WTC11 (cell line): ENCODE data around the gene S1PR1. TPM values are rescaled to one million over a fixed set of nuclear protein-coding genes. Genes with fewer than 3 reads are reported as not detected.

Experiments
- ATAC-seq: fragments of 200-7000 bp; cut with Tn5 transposase; 2 replicates; pipeline ENCODE4 v1.10.0; 2021; ENCODE audit warnings: mild to moderate bottlenecking, moderate library complexity
- CTCF ChIA-PET: fragments of 300-600 bp; sonication (Branson Sonifier 250); formaldehyde crosslinking; loops from one replicate; lab custom pipeline; 2021; ENCODE audit warnings: antibody characterized with exemption; lab: Charles Lee
- POLR2A ChIA-PET: fragments of 350-600 bp; sonication (Branson Sonifier 250); formaldehyde crosslinking; loops from one replicate; lab custom pipeline; 2021; ENCODE audit warnings: antibody characterized with exemption; lab: Charles Lee
- DNase-seq: peaks from one replicate; pipeline ENCODE4 v3.0.0; 2021; ENCODE audit warnings: low spot score
- H3K27ac Mint-ChIP-seq: 2 replicates; pipeline ENCODE4 v1.8.0; 2021; ENCODE audit warnings: mixed read lengths
- H3K27me3 Mint-ChIP-seq: 2 replicates; pipeline ENCODE4 v1.8.0; 2021; ENCODE audit warnings: low read depth, mild to moderate bottlenecking, moderate library complexity, mixed read lengths
- H3K36me3 Mint-ChIP-seq: 2 replicates; pipeline ENCODE4 v1.8.0; 2021; ENCODE audit warnings: mixed read lengths
- H3K4me1 Mint-ChIP-seq: 2 replicates; pipeline ENCODE4 v1.8.0; 2022; ENCODE audit warnings: mixed read lengths
- H3K4me3 Mint-ChIP-seq: 2 replicates; pipeline ENCODE4 v1.8.0; 2021; ENCODE audit warnings: mild to moderate bottlenecking, moderate library complexity, mixed read lengths
- H3K9me3 Mint-ChIP-seq: 2 replicates; pipeline ENCODE4 v1.8.0; 2021; ENCODE audit warnings: mixed read lengths
- AFF4 ChIP-seq: sonication (generic); formaldehyde crosslinking; IDR thresholded peaks from 2 replicates; pipeline ENCODE4 v1.8.1; 2023; ENCODE audit warnings: mild to moderate bottlenecking, missing genetic modification reagents, borderline replicate concordance
- ATF3 ChIP-seq: sonication (generic); formaldehyde crosslinking; conservative IDR thresholded peaks from 2 replicates; pipeline ENCODE4 v1.8.1; 2022; ENCODE audit warnings: mild to moderate bottlenecking, missing genetic modification reagents
- E2F1 ChIP-seq: sonication (generic); formaldehyde crosslinking; IDR thresholded peaks from 2 replicates; pipeline ENCODE4 v1.8.0; 2022; ENCODE audit warnings: mild to moderate bottlenecking, missing genetic modification reagents
- E2F4 ChIP-seq: sonication (generic); formaldehyde crosslinking; IDR thresholded peaks from 2 replicates; pipeline ENCODE4 v1.8.1; 2022; ENCODE audit warnings: low read depth, mild to moderate bottlenecking, moderate library complexity, missing genetic modification reagents, borderline replicate concordance
- HMGA2 ChIP-seq: fragments of 250-450 bp; sonication (Bioruptor Pico); IDR thresholded peaks from 2 replicates; pipeline ENCODE4 v1.4.0; 2021; ENCODE audit warnings: mild to moderate bottlenecking, moderate library complexity
- JUN ChIP-seq: sonication (generic); formaldehyde crosslinking; IDR thresholded peaks from 2 replicates; pipeline ENCODE4 v1.8.0; 2023; ENCODE audit warnings: mild to moderate bottlenecking, missing genetic modification reagents
- NFE2L1 ChIP-seq: sonication (generic); formaldehyde crosslinking; IDR thresholded peaks from 2 replicates; pipeline ENCODE4 v1.8.1; 2023; ENCODE audit warnings: missing genetic modification reagents
- NFYB ChIP-seq: sonication (generic); formaldehyde crosslinking; conservative IDR thresholded peaks from 2 replicates; pipeline ENCODE4 v1.8.0; 2022; ENCODE audit warnings: low read depth, missing genetic modification reagents
- PREB ChIP-seq: sonication (generic); formaldehyde crosslinking; IDR thresholded peaks from 2 replicates; pipeline ENCODE4 v1.8.1; 2022; ENCODE audit warnings: mild to moderate bottlenecking, missing genetic modification reagents, moderate library complexity, borderline replicate concordance
- RELA ChIP-seq: sonication (generic); formaldehyde crosslinking; IDR thresholded peaks from 2 replicates; pipeline ENCODE4 v1.8.1; 2022; ENCODE audit warnings: missing genetic modification reagents, mild to moderate bottlenecking, borderline replicate concordance
- RORB ChIP-seq: fragments of 250-450 bp; sonication (Bioruptor Pico); IDR thresholded peaks from 2 replicates; pipeline ENCODE4 v1.9.0; 2021; ENCODE audit warnings: mild to moderate bottlenecking
- SMAD4 ChIP-seq: sonication (generic); formaldehyde crosslinking; IDR thresholded peaks from 2 replicates; pipeline ENCODE4 v1.8.0; 2022; ENCODE audit warnings: mild to moderate bottlenecking, missing genetic modification reagents
- SOX15 ChIP-seq: fragments of 250-450 bp; sonication (Bioruptor Pico); IDR thresholded peaks from 2 replicates; pipeline ENCODE4 v1.9.0; 2021; ENCODE audit warnings: mild to moderate bottlenecking
- TEAD1 ChIP-seq: sonication (generic); formaldehyde crosslinking; IDR thresholded peaks from 2 replicates; pipeline ENCODE4 v1.8.0; 2022; ENCODE audit warnings: mild to moderate bottlenecking, missing genetic modification reagents
- USF2 ChIP-seq: sonication (generic); formaldehyde crosslinking; IDR thresholded peaks from 2 replicates; pipeline ENCODE4 v1.8.1; 2023; ENCODE audit warnings: mild to moderate bottlenecking, missing genetic modification reagents, moderate library complexity
- ZBTB21 ChIP-seq: sonication (generic); formaldehyde crosslinking; IDR thresholded peaks from 2 replicates; pipeline ENCODE4 v1.8.1; 2023; ENCODE audit warnings: mild to moderate bottlenecking, missing genetic modification reagents, borderline replicate concordance
- ZMAT4 ChIP-seq: fragments of 250-450 bp; sonication (Bioruptor Pico); IDR thresholded peaks from 2 replicates; pipeline ENCODE4 v1.9.0; 2021; ENCODE audit warnings: mild to moderate bottlenecking
- ZNF396 ChIP-seq: fragments of 250-450 bp; sonication (Bioruptor Pico); IDR thresholded peaks from 2 replicates; pipeline ENCODE4 v1.8.0; 2021; ENCODE audit warnings: mild to moderate bottlenecking, moderate library complexity, borderline replicate concordance
- ZNF416 ChIP-seq: fragments of 250-450 bp; sonication (Bioruptor Pico); IDR thresholded peaks from 2 replicates; pipeline ENCODE4 v1.9.0; 2021; ENCODE audit warnings: mild to moderate bottlenecking, inconsistent platforms
- total RNA-seq: library from RNA; stranded (reverse); gene quantifications from 3 replicates; pipeline ENCODE4 v1.2.3, GENCODE V29; 2021

The S1PR1 gene
- total RNA-seq, 1 experiment from 2014 or later: 3.2 TPM

- no peaks in the 10 kb centered on the region for H3K36me3 Mint-ChIP-seq
- ATAC-seq (no peak), DNase-seq (no peak)
- peaks cover 17% of the 10 kb centered on the region for H3K4me1 Mint-ChIP-seq
- H3K4me3 Mint-ChIP-seq: no peak overlapping the region
- H3K27ac Mint-ChIP-seq: no peak overlapping the region
- POLR2A ChIA-PET: no interaction called here
- H3K9me3 Mint-ChIP-seq: no peaks in the 10 kb centered on the region
- no peak for TF ChIP-seq ZNF396
- no peak for TF ChIP-seq SOX15 (CRISPR knock-in tag)
- TF ChIP-seq ZMAT4 (CRISPR knock-in tag): no peak
- no peak for TF ChIP-seq AFF4
- TF ChIP-seq ZNF416 (CRISPR knock-in tag): no peak
- no peak for TF ChIP-seq HMGA2 (CRISPR knock-in tag)
- no peak for TF ChIP-seq TEAD1
- TF ChIP-seq RELA: no peak
- TF ChIP-seq E2F1 (CRISPR knock-in tag): no peak
- no peak for TF ChIP-seq NFE2L1 (CRISPR knock-in tag)
- no peak for TF ChIP-seq RORB (CRISPR knock-in tag)
- no peak for TF ChIP-seq ZBTB21 (CRISPR knock-in tag)
- no peak for TF ChIP-seq JUN
- no peak for TF ChIP-seq ATF3 (CRISPR knock-in tag)
- TF ChIP-seq E2F4 (CRISPR knock-in tag): no peak
- TF ChIP-seq NFYB (CRISPR knock-in tag): no peak
- no peak for TF ChIP-seq SMAD4 (CRISPR knock-in tag)
- TF ChIP-seq PREB (CRISPR knock-in tag): no peak
- no peak for TF ChIP-seq USF2 (CRISPR knock-in tag)
- TF ChIP-seq, all 79 proteins: peak for 0
- CTCF ChIA-PET: interaction anchor here (1.5 kb wide), 1 partner anchor 88 kb away, joined by 4 read pairs; no protein-coding TSS in a partner anchor
- no peaks in the 10 kb centered on the region for H3K27me3 Mint-ChIP-seq
Observed at GRCh38 chr1:101220906-101221305, 15.9 kb upstream of the S1PR1 start.
